Prostate gland (tissue), 2 donors: ENCODE data around the gene RIPOR2. TPM values are rescaled to one million over a fixed set of nuclear protein-coding genes. Genes with fewer than 3 reads are reported as not detected.

Experiments used
- DNase-seq: peaks from one replicate; pipeline ENCODE4 v3.0.0-alpha.2; 2019; ENCODE audit warnings: low spot score
- H3K27ac ChIP-seq, 2 donors: fragments of 200-600 bp; sonication (generic); 2 replicates each; pipeline ENCODE4 v1.5.1; 2017 to 2019
- H3K27me3 ChIP-seq: fragments of 200-600 bp; sonication (generic); replicated peaks from 2 replicates; pipeline ENCODE4 v1.5.1; 2019; ENCODE audit not compliant: insufficient read depth
- H3K36me3 ChIP-seq, 2 donors: fragments of 200-600 bp; sonication (generic); 1 replicate in 1 of 2; 2 replicates in 1 of 2; pipeline versions ENCODE4 v1.5.1 to v1.8.1; 2017 to 2019
- H3K4me1 ChIP-seq: fragments of 200-600 bp; sonication (generic); replicated peaks from 2 replicates; pipeline ENCODE4 v1.5.1; 2019
- H3K4me3 ChIP-seq, 2 donors: fragments of 200-600 bp; sonication (generic); 2 replicates each; pipeline ENCODE4 v1.5.1; 2017 to 2019
- H3K9me3 ChIP-seq: fragments of 200-600 bp; sonication (generic); 2 replicates; pipeline ENCODE4 v1.5.1; 2017
- POLR2A ChIP-seq: fragments of 450-650 bp; IDR thresholded peaks from one replicate; pipeline ENCODE4 v1.6.1; 2016; ENCODE audit warnings: antibody characterized with exemption, mild to moderate bottlenecking
- POLR2AphosphoS5 ChIP-seq: sonication (generic); formaldehyde crosslinking; IDR thresholded peaks from one replicate; pipeline ENCODE4 v1.6.1; 2017; ENCODE audit warnings: antibody characterized with exemption
- WGBS: methylation state at CpG from one replicate; pipeline ENCODE4 v1.1.5; 2018; 5-methylcytosine and 5-hydroxymethylcytosine counted together
- intact Hi-C: fragments of 100-400 bp; cut with DNase I; formaldehyde crosslinking; loops from one replicate; pipeline ENCODE4 v1.14.2; 2022
- total RNA-seq, 2 donors: library from RNA; depleted of rRNA; stranded (reverse); fragments of >200 nt; gene quantifications; one replicate each; pipeline ENCODE4 v1.1.0, GENCODE V29; 2016
- TF ChIP-seq, protein P1 (sequence below), 4 experiments: fragments of 200-600 bp in 2 of 4; fragments of 450-650 bp in 2 of 4; sonication (generic) in 2 of 4; IDR thresholded peaks; 1 replicate in 3 of 4; 2 replicates in 1 of 4; pipeline ENCODE4 v1.5.1; 2016 to 2019; ENCODE audit warnings: antibody characterized with exemption in 4 of 4, mild to moderate bottlenecking in 2 of 4, moderate library complexity in 2 of 4

RIPOR2 gene
- total RNA-seq, 2 donors from 2014 or later, result 16.1 to 23.7 TPM

DNA sequence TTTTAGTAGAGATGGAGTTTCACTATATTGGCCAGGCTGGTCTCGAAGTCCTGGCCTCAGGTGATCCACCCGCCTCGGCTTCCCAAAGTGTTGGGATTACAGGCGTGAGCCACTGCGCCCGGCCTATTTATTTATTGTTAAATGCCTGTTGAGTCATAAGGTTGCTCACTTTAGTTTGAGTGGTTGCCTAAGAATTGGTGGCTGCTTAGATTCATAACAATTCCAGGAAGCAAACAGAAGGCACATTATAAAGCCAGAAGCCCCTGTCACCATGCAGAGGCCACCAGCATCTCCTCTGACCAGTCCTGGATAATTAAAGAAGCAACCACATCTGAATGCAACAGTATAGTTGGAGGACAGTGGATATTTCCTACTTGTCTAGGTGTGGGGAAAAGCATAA is 113.1 kb downstream of the RIPOR2 start:
- intact Hi-C loops, result no loop called here
- Histone ChIP-seq H3K27me3 (no peaks in the 10 kb centered on the region), H3K27ac (no peak overlapping the region), H3K4me1 (no peaks in the 10 kb centered on the region), H3K9me3 (no peaks in the 10 kb centered on the region), H3K36me3 (no peaks in the 10 kb centered on the region), H3K4me3 (no peak overlapping the region)
- TF ChIP-seq POLR2AphosphoS5, result no peak
- TF ChIP-seq, protein P1, sequence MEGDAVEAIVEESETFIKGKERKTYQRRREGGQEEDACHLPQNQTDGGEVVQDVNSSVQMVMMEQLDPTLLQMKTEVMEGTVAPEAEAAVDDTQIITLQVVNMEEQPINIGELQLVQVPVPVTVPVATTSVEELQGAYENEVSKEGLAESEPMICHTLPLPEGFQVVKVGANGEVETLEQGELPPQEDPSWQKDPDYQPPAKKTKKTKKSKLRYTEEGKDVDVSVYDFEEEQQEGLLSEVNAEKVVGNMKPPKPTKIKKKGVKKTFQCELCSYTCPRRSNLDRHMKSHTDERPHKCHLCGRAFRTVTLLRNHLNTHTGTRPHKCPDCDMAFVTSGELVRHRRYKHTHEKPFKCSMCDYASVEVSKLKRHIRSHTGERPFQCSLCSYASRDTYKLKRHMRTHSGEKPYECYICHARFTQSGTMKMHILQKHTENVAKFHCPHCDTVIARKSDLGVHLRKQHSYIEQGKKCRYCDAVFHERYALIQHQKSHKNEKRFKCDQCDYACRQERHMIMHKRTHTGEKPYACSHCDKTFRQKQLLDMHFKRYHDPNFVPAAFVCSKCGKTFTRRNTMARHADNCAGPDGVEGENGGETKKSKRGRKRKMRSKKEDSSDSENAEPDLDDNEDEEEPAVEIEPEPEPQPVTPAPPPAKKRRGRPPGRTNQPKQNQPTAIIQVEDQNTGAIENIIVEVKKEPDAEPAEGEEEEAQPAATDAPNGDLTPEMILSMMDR (IDR thresholded peaks at IDR 0.05), result no peak
- TF ChIP-seq POLR2A, result no peak
- no peak for DNase-seq
- WGBS, result 98% methylated on average over 6 of the region's 6 CpGs

DNA sequence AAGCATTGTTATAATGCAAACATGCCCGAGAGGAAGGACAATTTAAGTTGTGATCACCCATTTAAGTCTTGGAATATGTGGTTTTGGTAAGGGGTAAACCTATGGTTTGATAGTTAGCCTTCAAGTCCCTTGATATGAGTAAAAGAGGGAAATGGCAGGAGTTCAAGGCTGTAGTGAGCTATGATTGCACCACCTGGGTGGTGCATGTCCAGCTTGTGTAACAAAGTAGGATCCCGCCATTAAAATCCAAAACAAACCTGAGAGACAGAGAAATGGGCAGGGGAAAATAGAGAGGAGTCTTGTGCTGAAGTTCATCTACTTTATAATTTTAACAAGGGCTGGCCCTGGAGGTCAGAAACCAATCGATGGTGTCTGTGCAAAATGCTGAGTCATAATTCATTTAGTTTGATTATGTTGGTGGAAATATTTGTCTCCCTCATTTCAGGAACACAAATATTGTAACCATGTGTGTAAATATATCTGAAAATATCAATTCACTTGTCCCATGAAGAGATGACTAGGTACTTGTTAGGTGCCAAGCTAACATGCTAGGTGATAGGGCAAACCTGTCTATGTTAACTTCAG is 113.8 kb downstream of the RIPOR2 start:
- no peak for DNase-seq
- Histone ChIP-seq H3K27ac (no peak overlapping the region), H3K4me1 (no peaks in the 10 kb centered on the region), H3K27me3 (no peaks in the 10 kb centered on the region), H3K9me3 (no peaks in the 10 kb centered on the region), H3K4me3 (no peak overlapping the region), H3K36me3 (no peaks in the 10 kb centered on the region)
- intact Hi-C loops, result no loop called here
- WGBS, result 95% methylated on average over 3 of the region's 3 CpGs
- TF ChIP-seq, protein P1 (IDR thresholded peaks at IDR 0.05), result no peak
- TF ChIP-seq POLR2AphosphoS5, result no peak
- TF ChIP-seq POLR2A, result no peak

DNA sequence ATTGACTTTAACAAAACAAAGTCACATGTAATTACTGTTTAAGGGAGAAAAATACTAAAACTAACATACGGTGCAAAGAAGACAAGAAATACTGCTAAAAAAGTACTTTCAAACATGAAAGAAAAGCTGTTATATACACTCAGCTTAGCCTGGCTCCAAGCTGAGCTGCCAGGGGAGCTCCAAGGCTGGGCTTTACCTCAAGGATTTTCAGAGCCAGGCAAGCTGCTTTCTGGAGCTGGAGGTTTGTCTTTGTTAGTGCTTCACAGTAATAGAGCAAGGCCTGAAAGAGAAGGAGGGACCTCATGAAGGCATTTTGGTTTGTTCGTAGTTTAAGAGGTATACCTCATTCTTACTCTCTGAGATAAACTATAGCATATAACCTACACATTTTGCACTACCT is 117.4 kb downstream of the RIPOR2 start:
- intact Hi-C loops, result no loop called here

DNA sequence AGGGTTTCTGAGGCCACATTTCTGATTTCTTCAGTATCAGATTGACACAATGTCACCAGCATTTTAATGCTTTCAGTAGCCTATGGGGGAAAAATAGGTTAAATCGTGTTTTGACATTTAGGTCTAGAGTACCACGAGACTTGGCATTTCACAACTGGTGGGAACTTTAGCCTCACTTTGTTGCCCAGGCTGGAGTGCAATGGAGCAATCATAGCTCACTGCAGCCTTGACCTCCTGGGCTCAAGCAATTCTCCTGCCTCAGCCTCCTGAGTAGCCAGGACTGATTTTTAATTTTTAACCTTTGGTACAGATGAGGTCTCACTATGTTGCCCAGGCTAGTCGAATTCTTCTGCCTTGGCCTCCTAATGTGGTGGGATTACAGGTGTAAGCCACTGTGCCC is 126.0 kb downstream of the RIPOR2 start:
- no peaks in the 10 kb centered on the region for H3K36me3 ChIP-seq
- no peak for DNase-seq
- TF ChIP-seq, protein P1 (IDR thresholded peaks at IDR 0.05), result no peak
- TF ChIP-seq POLR2A, result no peak
- no peak for TF ChIP-seq POLR2AphosphoS5
- intact Hi-C loops, result no loop called here
- no peak overlapping the region for H3K27ac ChIP-seq
- no peak overlapping the region for H3K4me3 ChIP-seq
- H3K27me3 ChIP-seq, result no peaks in the 10 kb centered on the region
- no peaks in the 10 kb centered on the region for H3K9me3 ChIP-seq
- no peaks in the 10 kb centered on the region for H3K4me1 ChIP-seq
- WGBS, result 86% methylated on average over 3 of the region's 3 CpGs

More for the DNA sequence above, 117.4 kb downstream of the RIPOR2 start:
- H3K4me1 ChIP-seq, result no peaks in the 10 kb centered on the region
- no peak overlapping the region for H3K4me3 ChIP-seq
- H3K9me3 ChIP-seq, result no peaks in the 10 kb centered on the region
- no peaks in the 10 kb centered on the region for H3K27me3 ChIP-seq
- DNase-seq, result no peak
- H3K36me3 ChIP-seq, result no peaks in the 10 kb centered on the region
- WGBS, result 89% methylated on average over 2 of the region's 2 CpGs
- no peak overlapping the region for H3K27ac ChIP-seq
- TF ChIP-seq POLR2A (no peak), POLR2AphosphoS5 (no peak)
- TF ChIP-seq, protein P1 (IDR thresholded peaks at IDR 0.05), result no peak

DNA sequence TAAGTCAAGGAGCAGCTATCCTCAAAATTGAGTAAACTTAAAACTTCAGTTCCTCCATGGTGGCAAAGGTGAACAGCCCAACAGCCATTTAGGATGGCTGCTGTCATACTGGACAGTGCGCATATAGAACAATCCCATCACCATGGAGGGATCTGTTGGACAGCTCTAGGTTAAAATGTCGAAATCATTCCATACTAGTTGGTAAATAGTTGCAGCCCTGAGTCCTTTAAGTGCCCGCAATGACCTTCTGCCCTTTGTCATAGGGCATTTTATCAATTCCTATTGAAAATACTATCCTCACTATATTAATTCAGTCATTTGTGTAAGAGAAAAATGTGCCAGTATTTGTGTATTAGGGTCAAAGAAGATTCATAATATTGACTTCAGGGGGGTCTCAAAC is 128.2 kb downstream of the RIPOR2 start:
- Histone ChIP-seq H3K36me3 (no peaks in the 10 kb centered on the region), H3K9me3 (no peaks in the 10 kb centered on the region), H3K27me3 (no peaks in the 10 kb centered on the region), H3K4me3 (no peak overlapping the region), H3K4me1 (no peaks in the 10 kb centered on the region), H3K27ac (no peak overlapping the region)
- TF ChIP-seq POLR2AphosphoS5 (no peak), POLR2A (no peak)
- TF ChIP-seq, protein P1 (IDR thresholded peaks at IDR 0.05), result no peak
- WGBS, result 97% methylated on average over 3 of the region's 3 CpGs
- intact Hi-C loops, result no loop called here
- DNase-seq, result no peak
